A549 (cell line): ENCODE data around the gene SEMA3A. TPM values are rescaled to one million over a fixed set of nuclear protein-coding genes. Genes with fewer than 3 reads are reported as not detected.

Experiments used
- ATAC-seq, 2 experiments: fragments of 200-7000 bp in 1 of 2; fragments of >200 bp in 1 of 2; cut with Nextera tagmentation in 1 of 2; cut with Tn5 transposase in 1 of 2; 3 replicates each; pipeline versions ENCODE4 v1.8.0 to v1.9.1; 2018 to 2020; ENCODE audit warnings: mild to moderate bottlenecking in 1 of 2, moderate library complexity in 1 of 2
- CTCF ChIA-PET: fragments of 300-600 bp; sonication (Branson Sonifier 250); formaldehyde crosslinking; extraction: SDS; loops from one replicate; lab custom pipeline; 2021; ENCODE audit warnings: antibody characterized with exemption, inconsistent platforms; lab: Yijun Ruan, JAX
- POLR2A ChIA-PET: fragments of 350-600 bp; formaldehyde crosslinking; extraction: SDS; loops from one replicate; lab custom pipeline; 2021; ENCODE audit warnings: antibody characterized with exemption, inconsistent platforms; lab: Yijun Ruan, JAX
- DNase-seq, 2 experiments: peaks; one replicate each; pipeline versions ENCODE4 v3.0.0 to v3.0.0-alpha.2; 2011 to 2016; ENCODE audit warnings: low read depth in 1 of 2, low spot score in 1 of 2
- FAIRE-seq: peaks from 2 replicates; lab custom pipeline; 2011; peaks lifted over from hg19 to GRCh38; lab: Jason Lieb, UNC
- H3K27ac ChIP-seq, 2 experiments: fragments of >200 bp; sonication (Bioruptor Twin); formaldehyde crosslinking; 3 replicates each; pipeline ENCODE4 v1.5.1; 2016 to 2017
- H3K4me1 ChIP-seq: fragments of >200 bp; sonication (Bioruptor Twin); formaldehyde crosslinking; 3 replicates; pipeline ENCODE4 v1.6.1; 2016
- H3K4me2 ChIP-seq: fragments of >200 bp; sonication (Bioruptor Twin); formaldehyde crosslinking; 3 replicates; pipeline ENCODE4 v1.6.1; 2016
- H3K4me3 ChIP-seq: fragments of >200 bp; sonication (Bioruptor Twin); formaldehyde crosslinking; 3 replicates; pipeline ENCODE4 v1.5.1; 2016
- H3K9me3 ChIP-seq: fragments of >200 bp; sonication (Bioruptor Twin); formaldehyde crosslinking; 3 replicates; pipeline ENCODE4 v1.6.1; 2016
- BHLHE40 ChIP-seq: IDR thresholded peaks from 2 replicates; pipeline ENCODE4 v1.6.1; 2012; ENCODE audit warnings: low read depth, low read length, inconsistent platforms
- CHD4 ChIP-seq: fragments of 200-600 bp; sonication (generic); IDR thresholded peaks from 2 replicates; pipeline ENCODE4 v1.6.1; 2016; ENCODE audit warnings: antibody characterized with exemption, mild to moderate bottlenecking, borderline replicate concordance
- EHF ChIP-seq: fragments of 250-450 bp; sonication (Bioruptor Pico); IDR thresholded peaks from 2 replicates; pipeline ENCODE4 v1.5.0; 2020; ENCODE audit warnings: mild to moderate bottlenecking
- EHMT2 ChIP-seq: fragments of 200-600 bp; sonication (generic); IDR thresholded peaks from 2 replicates; pipeline ENCODE4 v1.6.1; 2016; ENCODE audit warnings: antibody characterized with exemption, low read depth, mild to moderate bottlenecking, moderate library complexity
- ESRRA ChIP-seq: fragments of 150-350 bp; IDR thresholded peaks from 2 replicates; pipeline ENCODE4 v1.6.1; 2014; ENCODE audit warnings: mild to moderate bottlenecking, low read length, borderline replicate concordance
- FOSL2 ChIP-seq, 2 experiments: fragments of 450-650 bp in 1 of 2; fragments of >200 bp in 1 of 2; sonication (Bioruptor Twin) in 1 of 2; formaldehyde crosslinking; IDR thresholded peaks; 2 replicates each; pipeline versions ENCODE4 v1.5.0 to v1.6.1; 2016 to 2020; ENCODE audit warnings: mild to moderate bottlenecking in 1 of 2, moderate library complexity in 1 of 2
- HDAC2 ChIP-seq: fragments of 200-600 bp; sonication (generic); IDR thresholded peaks from 2 replicates; pipeline ENCODE4 v1.6.1; 2016
- HOXB13 ChIP-seq: fragments of 250-450 bp; sonication (Bioruptor Pico); IDR thresholded peaks from 2 replicates; pipeline ENCODE4 v1.5.0; 2020; ENCODE audit warnings: low read depth, mild to moderate bottlenecking, moderate library complexity
- JUNB ChIP-seq: fragments of >200 bp; sonication (Bioruptor Twin); formaldehyde crosslinking; IDR thresholded peaks from 2 replicates; pipeline ENCODE4 v1.6.1; 2016
- MAFK ChIP-seq: fragments of 450-650 bp; IDR thresholded peaks from 2 replicates; pipeline ENCODE4 v1.6.1; 2014; ENCODE audit not compliant: partially characterized antibody
- MAX ChIP-seq: IDR thresholded peaks from 2 replicates; pipeline ENCODE4 v1.6.1; 2012
- MAZ ChIP-seq: fragments of 150-350 bp; IDR thresholded peaks from 2 replicates; pipeline ENCODE4 v1.6.1; 2014; ENCODE audit warnings: antibody characterized with exemption, low read depth, low read length, borderline replicate concordance
- NFE2L2 ChIP-seq: fragments of 150-350 bp; conservative IDR thresholded peaks from 2 replicates; pipeline ENCODE4 v1.6.1; 2014; ENCODE audit warnings: low read length
- POLR2A ChIP-seq: IDR thresholded peaks from 2 replicates; pipeline ENCODE4 v1.6.1; 2012; ENCODE audit warnings: mild to moderate bottlenecking, low read length
- RAD21 ChIP-seq, 2 experiments: fragments of >200 bp in 1 of 2; sonication (Bioruptor Twin) in 1 of 2; formaldehyde crosslinking in 1 of 2; IDR thresholded peaks in 1 of 2; conservative IDR thresholded peaks in 1 of 2; 2 replicates in 1 of 2; 3 replicates in 1 of 2; pipeline ENCODE4 v1.6.1; 2012 to 2018; ENCODE audit warnings: inconsistent platforms in 1 of 2
- RNF2 ChIP-seq: fragments of 200-600 bp; sonication (generic); IDR thresholded peaks from 2 replicates; pipeline ENCODE4 v1.6.1; 2016; ENCODE audit warnings: low read depth, mild to moderate bottlenecking, antibody characterized with exemption, moderate library complexity, borderline replicate concordance
- SMC3 ChIP-seq: fragments of >200 bp; sonication (Bioruptor Twin); formaldehyde crosslinking; IDR thresholded peaks from 3 replicates; pipeline ENCODE4 v1.6.1; 2018; ENCODE audit warnings: inconsistent platforms
- SREBF2 ChIP-seq: fragments of 450-650 bp; IDR thresholded peaks from 2 replicates; pipeline ENCODE4 v1.6.1; 2014; ENCODE audit warnings: mild to moderate bottlenecking, moderate library complexity
- USF2 ChIP-seq: fragments of 450-650 bp; IDR thresholded peaks from 2 replicates; pipeline ENCODE4 v1.6.1; 2014; ENCODE audit warnings: antibody characterized with exemption
- ZC3H11A ChIP-seq: fragments of 450-650 bp; IDR thresholded peaks from 2 replicates; pipeline ENCODE4 v1.6.1; 2014; ENCODE audit warnings: antibody characterized with exemption, mild to moderate bottlenecking
- ZFP36 ChIP-seq: fragments of 450-650 bp; IDR thresholded peaks from 2 replicates; pipeline ENCODE4 v1.6.1; 2014; ENCODE audit warnings: borderline replicate concordance; ENCODE audit not compliant: partially characterized antibody
- ZSCAN20 ChIP-seq: fragments of 250-450 bp; sonication (Bioruptor Pico); IDR thresholded peaks from 2 replicates; pipeline ENCODE4 v1.8.0; 2022; ENCODE audit warnings: mild to moderate bottlenecking, moderate library complexity
- WGBS: methylation state at CpG from one replicate; pipeline ENCODE4 v1.1.6; 2017; ENCODE audit errors: missing lambda C conversion rate; 5-methylcytosine and 5-hydroxymethylcytosine counted together
- polyA plus RNA-seq, 4 experiments: library from polyadenylated mRNA; depleted of rRNA in 3 of 4; stranded (reverse); fragments of >200 nt; fragmentation: RNase III in 1 of 4; extraction: RNeasy Plus Mini Kit Qiagen cat#74134 plus additional on column Dnase treatment in 1 of 4; gene quantifications; 2 replicates in 3 of 4; 3 replicates in 1 of 4; pipeline ENCODE4 v1.2.3, GENCODE V29; 2011 to 2017
- TF ChIP-seq, protein P1 (sequence below): fragments of >200 bp; sonication (Bioruptor Twin); formaldehyde crosslinking; IDR thresholded peaks from 3 replicates; pipeline ENCODE4 v1.6.1; 2016
- TF ChIP-seq, protein P2 (sequence below): fragments of >200 bp; sonication (Bioruptor Twin); formaldehyde crosslinking; IDR thresholded peaks from 2 replicates; pipeline ENCODE4 v1.6.1; 2016
- TF ChIP-seq, protein P3 (sequence below): fragments of 200-600 bp; sonication (generic); IDR thresholded peaks from 2 replicates; pipeline ENCODE4 v1.6.1; 2016; ENCODE audit warnings: antibody characterized with exemption, mild to moderate bottlenecking, moderate library complexity
- TF ChIP-seq, protein P4 (sequence below): fragments of >200 bp; sonication (Bioruptor Twin); formaldehyde crosslinking; IDR thresholded peaks from 3 replicates; pipeline ENCODE4 v1.5.1; 2016

SEMA3A gene
- polyA plus RNA-seq, 2 of the 4 experiments (the other 2 are of a cell fraction), result 3.6 to 19.1 TPM

- ChIA-PET POLR2A (no interaction called here), CTCF (interaction anchor here (0.7 to 1.4 kb wide), 2 partner anchors 11 to 12 kb away, joined by 3 read pairs; no protein-coding TSS in a partner anchor)
- 77% methylated on average over 2 of the region's 2 CpGs for WGBS
- DNase-seq (no peak), FAIRE-seq (peak; percentile 70), ATAC-seq (no peak)
- Histone ChIP-seq H3K27ac (no peak overlapping the region), H3K4me2 (no peak overlapping the region), H3K4me1 (peaks cover 4% of the 10 kb centered on the region; the same call in 1 of the 3 replicates), H3K9me3 (no peaks in the 10 kb centered on the region), H3K4me3 (no peak overlapping the region)
- TF ChIP-seq SMC3, result no peak
- no peak for TF ChIP-seq NFE2L2
- no peak for TF ChIP-seq BHLHE40
- TF ChIP-seq EHF (CRISPR knock-in tag), result no peak
- no peak for TF ChIP-seq ZFP36
- no peak for TF ChIP-seq RAD21 (conservative IDR thresholded peaks at IDR 0.05 in 1 of 2, IDR thresholded peaks at IDR 0.05 in 1 of 2)
- no peak for TF ChIP-seq CHD4
Measured at GRCh38 chr7:84113286-84113685, 81.3 kb downstream of the SEMA3A start.

GRCh38 chr7:84112771-84113170 is 81.8 kb downstream of the SEMA3A start:
- FAIRE-seq, result no peak
- no peak for DNase-seq
- POLR2A ChIA-PET, result no interaction called here
- WGBS, result 91% methylated on average over 1 of the region's 1 CpG
- H3K4me3 ChIP-seq, result no peak overlapping the region
- no peak overlapping the region for H3K27ac ChIP-seq
- TF ChIP-seq, protein P1, sequence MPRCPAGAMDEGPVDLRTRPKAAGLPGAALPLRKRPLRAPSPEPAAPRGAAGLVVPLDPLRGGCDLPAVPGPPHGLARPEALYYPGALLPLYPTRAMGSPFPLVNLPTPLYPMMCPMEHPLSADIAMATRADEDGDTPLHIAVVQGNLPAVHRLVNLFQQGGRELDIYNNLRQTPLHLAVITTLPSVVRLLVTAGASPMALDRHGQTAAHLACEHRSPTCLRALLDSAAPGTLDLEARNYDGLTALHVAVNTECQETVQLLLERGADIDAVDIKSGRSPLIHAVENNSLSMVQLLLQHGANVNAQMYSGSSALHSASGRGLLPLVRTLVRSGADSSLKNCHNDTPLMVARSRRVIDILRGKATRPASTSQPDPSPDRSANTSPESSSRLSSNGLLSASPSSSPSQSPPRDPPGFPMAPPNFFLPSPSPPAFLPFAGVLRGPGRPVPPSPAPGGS, result no peak
- TF ChIP-seq RNF2, result no peak
- TF ChIP-seq SREBF2, result no peak
- no peak for TF ChIP-seq POLR2A
- TF ChIP-seq JUNB, result no peak
- TF ChIP-seq, protein P2, sequence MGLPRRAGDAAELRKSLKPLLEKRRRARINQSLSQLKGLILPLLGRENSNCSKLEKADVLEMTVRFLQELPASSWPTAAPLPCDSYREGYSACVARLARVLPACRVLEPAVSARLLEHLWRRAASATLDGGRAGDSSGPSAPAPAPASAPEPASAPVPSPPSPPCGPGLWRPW, result no peak
- no peak for TF ChIP-seq BHLHE40
- TF ChIP-seq MAZ, result no peak
- no peak for TF ChIP-seq ESRRA
- TF ChIP-seq HOXB13, result no peak
- no peak for TF ChIP-seq ZSCAN20 (CRISPR knock-in tag)
- no peak for TF ChIP-seq MAFK
- TF ChIP-seq FOSL2 (IDR thresholded peaks at IDR 0.05), result no peak
- no peak for TF ChIP-seq FOSL2 (CRISPR knock-in tag; IDR thresholded peaks at IDR 0.05)
- no peak for TF ChIP-seq HDAC2
- TF ChIP-seq, all 56 proteins: peak for 0
- peaks cover 4% of the 10 kb centered on the region; the same call in 1 of the 3 replicates for H3K4me1 ChIP-seq
- ATAC-seq, result no peak
- no peaks in the 10 kb centered on the region for H3K9me3 ChIP-seq
- CTCF ChIA-PET, result no interaction called here
- H3K4me2 ChIP-seq, result no peak overlapping the region

DNA sequence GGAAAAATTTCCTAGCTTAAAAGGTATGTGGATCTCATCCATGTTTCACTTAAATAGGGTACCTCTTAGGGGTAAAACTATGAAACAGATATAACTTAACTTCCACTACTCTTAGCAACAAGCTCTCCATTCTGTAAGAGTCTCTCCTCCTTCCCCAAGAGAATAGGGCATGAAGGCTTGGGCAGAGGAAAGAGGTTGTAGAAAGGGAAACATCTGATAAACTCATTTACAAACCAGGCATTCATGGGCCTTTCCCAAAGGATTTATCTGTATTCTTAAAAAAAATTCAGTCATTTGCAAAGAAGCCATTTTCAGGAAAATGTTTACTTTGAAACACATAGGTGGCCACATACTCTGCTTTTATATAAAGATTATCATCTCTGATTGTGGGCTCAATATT is 82.7 kb downstream of the SEMA3A start:
- FAIRE-seq (no peak), ATAC-seq (no peak), DNase-seq (no peak)
- H3K9me3 ChIP-seq, result no peaks in the 10 kb centered on the region
- peaks cover 4% of the 10 kb centered on the region; the same call in 1 of the 3 replicates for H3K4me1 ChIP-seq
- H3K4me2 ChIP-seq, result no peak overlapping the region
- no peak overlapping the region for H3K27ac ChIP-seq
- no peak overlapping the region for H3K4me3 ChIP-seq
- ChIA-PET CTCF (no interaction called here), POLR2A (no interaction called here)
- TF ChIP-seq SREBF2 (no peak), JUNB (no peak), MAX (no peak), EHMT2 (no peak), BHLHE40 (no peak), ZC3H11A (no peak), EHF (CRISPR knock-in tag) (no peak), USF2 (no peak)
- TF ChIP-seq, protein P3, sequence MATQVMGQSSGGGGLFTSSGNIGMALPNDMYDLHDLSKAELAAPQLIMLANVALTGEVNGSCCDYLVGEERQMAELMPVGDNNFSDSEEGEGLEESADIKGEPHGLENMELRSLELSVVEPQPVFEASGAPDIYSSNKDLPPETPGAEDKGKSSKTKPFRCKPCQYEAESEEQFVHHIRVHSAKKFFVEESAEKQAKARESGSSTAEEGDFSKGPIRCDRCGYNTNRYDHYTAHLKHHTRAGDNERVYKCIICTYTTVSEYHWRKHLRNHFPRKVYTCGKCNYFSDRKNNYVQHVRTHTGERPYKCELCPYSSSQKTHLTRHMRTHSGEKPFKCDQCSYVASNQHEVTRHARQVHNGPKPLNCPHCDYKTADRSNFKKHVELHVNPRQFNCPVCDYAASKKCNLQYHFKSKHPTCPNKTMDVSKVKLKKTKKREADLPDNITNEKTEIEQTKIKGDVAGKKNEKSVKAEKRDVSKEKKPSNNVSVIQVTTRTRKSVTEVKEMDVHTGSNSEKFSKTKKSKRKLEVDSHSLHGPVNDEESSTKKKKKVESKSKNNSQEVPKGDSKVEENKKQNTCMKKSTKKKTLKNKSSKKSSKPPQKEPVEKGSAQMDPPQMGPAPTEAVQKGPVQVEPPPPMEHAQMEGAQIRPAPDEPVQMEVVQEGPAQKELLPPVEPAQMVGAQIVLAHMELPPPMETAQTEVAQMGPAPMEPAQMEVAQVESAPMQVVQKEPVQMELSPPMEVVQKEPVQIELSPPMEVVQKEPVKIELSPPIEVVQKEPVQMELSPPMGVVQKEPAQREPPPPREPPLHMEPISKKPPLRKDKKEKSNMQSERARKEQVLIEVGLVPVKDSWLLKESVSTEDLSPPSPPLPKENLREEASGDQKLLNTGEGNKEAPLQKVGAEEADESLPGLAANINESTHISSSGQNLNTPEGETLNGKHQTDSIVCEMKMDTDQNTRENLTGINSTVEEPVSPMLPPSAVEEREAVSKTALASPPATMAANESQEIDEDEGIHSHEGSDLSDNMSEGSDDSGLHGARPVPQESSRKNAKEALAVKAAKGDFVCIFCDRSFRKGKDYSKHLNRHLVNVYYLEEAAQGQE, result no peak
- TF ChIP-seq, protein P4, sequence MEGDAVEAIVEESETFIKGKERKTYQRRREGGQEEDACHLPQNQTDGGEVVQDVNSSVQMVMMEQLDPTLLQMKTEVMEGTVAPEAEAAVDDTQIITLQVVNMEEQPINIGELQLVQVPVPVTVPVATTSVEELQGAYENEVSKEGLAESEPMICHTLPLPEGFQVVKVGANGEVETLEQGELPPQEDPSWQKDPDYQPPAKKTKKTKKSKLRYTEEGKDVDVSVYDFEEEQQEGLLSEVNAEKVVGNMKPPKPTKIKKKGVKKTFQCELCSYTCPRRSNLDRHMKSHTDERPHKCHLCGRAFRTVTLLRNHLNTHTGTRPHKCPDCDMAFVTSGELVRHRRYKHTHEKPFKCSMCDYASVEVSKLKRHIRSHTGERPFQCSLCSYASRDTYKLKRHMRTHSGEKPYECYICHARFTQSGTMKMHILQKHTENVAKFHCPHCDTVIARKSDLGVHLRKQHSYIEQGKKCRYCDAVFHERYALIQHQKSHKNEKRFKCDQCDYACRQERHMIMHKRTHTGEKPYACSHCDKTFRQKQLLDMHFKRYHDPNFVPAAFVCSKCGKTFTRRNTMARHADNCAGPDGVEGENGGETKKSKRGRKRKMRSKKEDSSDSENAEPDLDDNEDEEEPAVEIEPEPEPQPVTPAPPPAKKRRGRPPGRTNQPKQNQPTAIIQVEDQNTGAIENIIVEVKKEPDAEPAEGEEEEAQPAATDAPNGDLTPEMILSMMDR, result no peak
- TF ChIP-seq, protein P1, result no peak
